BE2C (cell line): ENCODE data around the gene WDR62.

Experiments
- DNase-seq: peaks from one replicate; pipeline ENCODE4 v3.0.0-alpha.2; 2020
- H3K27me3 ChIP-seq: fragments of 250-450 bp; sonication (Bioruptor Pico); 2 replicates; pipeline ENCODE4 v1.5.1; 2020; ENCODE audit warnings: mild to moderate bottlenecking
- H3K36me3 ChIP-seq: fragments of 250-450 bp; sonication (Bioruptor Pico); 2 replicates; pipeline ENCODE4 v1.5.1; 2020; ENCODE audit warnings: mild to moderate bottlenecking
- H3K4me1 ChIP-seq: fragments of 250-450 bp; sonication (Bioruptor Pico); 2 replicates; pipeline ENCODE4 v1.5.1; 2020
- H3K4me3 ChIP-seq: 2 replicates; pipeline ENCODE4 v1.5.1; 2011; ENCODE audit warnings: low read depth, low read length
- H3K9me3 ChIP-seq: fragments of 250-450 bp; sonication (Bioruptor Pico); 2 replicates; pipeline ENCODE4 v1.5.1; 2020
- CTCF ChIP-seq: IDR thresholded peaks from 2 replicates; pipeline ENCODE4 v1.5.1; 2012; ENCODE audit warnings: mild to moderate bottlenecking, low read depth, low read length

Gene WDR62

GRCh38 chr19:36010402-36010801, 44.3 kb upstream of the WDR62 start:
- Histone ChIP-seq H3K27me3 (no peaks in the 10 kb centered on the region), H3K4me3 (no peak overlapping the region), H3K9me3 (no peaks in the 10 kb centered on the region), H3K4me1 (no peaks in the 10 kb centered on the region; the same call in none of the 2 replicates), H3K36me3 (no peaks in the 10 kb centered on the region)
- no peak for TF ChIP-seq CTCF
- no peak for DNase-seq

GRCh38 chr19:36013280-36014011, 41.3 kb upstream of the WDR62 start:
- no peaks in the 10 kb centered on the region for H3K9me3 ChIP-seq

GRCh38 chr19:36014012-36014924, 40.4 kb upstream of the WDR62 start, which contains the start of gene ALKBH6:
Gene ALKBH6, minus strand, starts transcription at chr19:36014213. Its CDS starts 816 bp downstream, at chr19:36013397.
- DNase-seq = peak; percentile 100
- H3K27me3 ChIP-seq = no peaks in the 10 kb centered on the region
- peak within 1 kb of the TSS; percentile 86 for H3K4me3 ChIP-seq
- no peaks in the 10 kb centered on the region for H3K9me3 ChIP-seq
- no peaks in the 10 kb centered on the region; the same call in 1 of the 2 replicates for H3K4me1 ChIP-seq
- H3K36me3 ChIP-seq = no peaks in the 10 kb centered on the region; the same call in 1 of the 2 replicates
- 0 out of 2 replicates have a peak, but pooled peaks have one; percentile 8 for TF ChIP-seq CTCF

More at GRCh38 chr19:36013280-36014011, 41.3 kb upstream of the WDR62 start:
- TF ChIP-seq CTCF = no peak
- Histone ChIP-seq H3K4me3 (peak overlapping the region; percentile 86), H3K27me3 (no peaks in the 10 kb centered on the region), H3K36me3 (no peaks in the 10 kb centered on the region; the same call in 1 of the 2 replicates), H3K4me1 (no peaks in the 10 kb centered on the region; the same call in 1 of the 2 replicates)
- no peak for DNase-seq

- Histone ChIP-seq H3K4me3 (no peak overlapping the region), H3K36me3 (peaks cover 11% of the 10 kb centered on the region), H3K4me1 (no peaks in the 10 kb centered on the region), H3K27me3 (no peaks in the 10 kb centered on the region), H3K9me3 (no peaks in the 10 kb centered on the region)
- TF ChIP-seq CTCF = no peak
- no peak for DNase-seq
Measured at GRCh38 chr19:36019061-36019670, 35.5 kb upstream of the WDR62 start.

- H3K36me3 ChIP-seq = peaks cover 11% of the 10 kb centered on the region; the same call in 1 of the 2 replicates
- H3K27me3 ChIP-seq = no peaks in the 10 kb centered on the region
- no peak for DNase-seq
- no peaks in the 10 kb centered on the region for H3K4me1 ChIP-seq
- H3K9me3 ChIP-seq = no peaks in the 10 kb centered on the region
- no peak for TF ChIP-seq CTCF
- H3K4me3 ChIP-seq = no peak overlapping the region
Measured at GRCh38 chr19:36023432-36023831, 31.3 kb upstream of the WDR62 start.
